ENCODE results near the gene ATF5. TPM values are rescaled to one million over a fixed set of nuclear protein-coding genes. Genes with fewer than 3 reads are reported as not detected.

Gene ATF5
- 24.4 and 30.0 TPM in 2 replicates for total RNA-seq

- no peak for DNase-seq (ENCODE audit: extremely low read depth, low read depth, low spot score)
Measured at GRCh38 chr19:49929121-49929610, at the start of gene ATF5, which contains the start of gene NUP62. TSS of gene ATF5 (plus strand) at chr19:49929205. CDS start at chr19:49930851, 1,646 bp downstream. TSS of gene NUP62 (minus strand) at chr19:49929504. CDS start at chr19:49909807, 19,697 bp downstream.

- DNase-seq (ENCODE audit: extremely low read depth, low read depth, low spot score), result no peak
Measured at GRCh38 chr19:49879243-49879963, 49.6 kb upstream of the ATF5 start.

GRCh38 chr19:49880162-49880869, 48.7 kb upstream of the ATF5 start:
- no peak for DNase-seq (ENCODE audit: extremely low read depth, low read depth, low spot score)

GRCh38 chr19:49881186-49881585, 47.8 kb upstream of the ATF5 start:
- no peak for DNase-seq (ENCODE audit: extremely low read depth, low read depth, low spot score)

GRCh38 chr19:49881672-49882394, 47.2 kb upstream of the ATF5 start:
- no peak for DNase-seq (ENCODE audit: extremely low read depth, low read depth, low spot score)

GRCh38 chr19:49882643-49883042, 46.4 kb upstream of the ATF5 start:
- no peak for DNase-seq (ENCODE audit: extremely low read depth, low read depth, low spot score)

GRCh38 chr19:49883094-49883493, 45.9 kb upstream of the ATF5 start:
- DNase-seq (ENCODE audit: extremely low read depth, low read depth, low spot score), result no peak

GRCh38 chr19:49884109-49884508, 44.9 kb upstream of the ATF5 start:
- DNase-seq (ENCODE audit: extremely low read depth, low read depth, low spot score), result no peak

- DNase-seq (ENCODE audit: extremely low read depth, low read depth, low spot score), result no peak
Measured at GRCh38 chr19:49884760-49885159, 44.2 kb upstream of the ATF5 start.

- DNase-seq (ENCODE audit: extremely low read depth, low read depth, low spot score), result no peak
Measured at GRCh38 chr19:49887037-49887664, 41.9 kb upstream of the ATF5 start.

GRCh38 chr19:49887665-49888509, 41.1 kb upstream of the ATF5 start:
- DNase-seq (ENCODE audit: extremely low read depth, low read depth, low spot score), result no peak

- DNase-seq (ENCODE audit: extremely low read depth, low read depth, low spot score), result no peak
Measured at GRCh38 chr19:49888510-49888824, 40.5 kb upstream of the ATF5 start.

GRCh38 chr19:49889038-49889686, 39.8 kb upstream of the ATF5 start:
- DNase-seq (ENCODE audit: extremely low read depth, low read depth, low spot score), result no peak

GRCh38 chr19:49889687-49890348, 39.2 kb upstream of the ATF5 start:
- DNase-seq (ENCODE audit: extremely low read depth, low read depth, low spot score), result no peak

GRCh38 chr19:49890349-49891311, 38.4 kb upstream of the ATF5 start:
- no peak for DNase-seq (ENCODE audit: extremely low read depth, low read depth, low spot score)

- no peak for DNase-seq (ENCODE audit: extremely low read depth, low read depth, low spot score)
Measured at GRCh38 chr19:49891393-49891792, 37.6 kb upstream of the ATF5 start.

- DNase-seq (ENCODE audit: extremely low read depth, low read depth, low spot score), result no peak
Measured at GRCh38 chr19:49892716-49893115, 36.3 kb upstream of the ATF5 start.
